ENCODE measurements around the gene SMCHD1.

The SMCHD1 gene

GRCh38 chr18:2655178-2655953 is at the start of gene SMCHD1:
Gene SMCHD1, plus strand, starts transcription at chr18:2655726. Its CDS starts 350 bp downstream, at chr18:2656076.
- DNase-seq, result peak; percentile 31 to 58

GRCh38 chr18:2606335-2606734 is 49.2 kb upstream of the SMCHD1 start:
- DNase-seq, result no peak

- DNase-seq, result no peak
These were observed 45.9 kb upstream of the SMCHD1 start for GRCh38 chr18:2609604-2610003.

- DNase-seq, result no peak
These were observed 45.0 kb upstream of the SMCHD1 start for GRCh38 chr18:2610549-2610948.

GRCh38 chr18:2612996-2613395 is 42.5 kb upstream of the SMCHD1 start:
- no peak for DNase-seq

GRCh38 chr18:2617401-2617998 is 38.0 kb upstream of the SMCHD1 start:
- DNase-seq, result no peak

- DNase-seq, result no peak
These were observed 37.5 kb upstream of the SMCHD1 start for GRCh38 chr18:2618009-2618408.

- DNase-seq, result no peak
These were observed 30.3 kb upstream of the SMCHD1 start for GRCh38 chr18:2625217-2625616.

GRCh38 chr18:2627821-2628276 is 27.7 kb upstream of the SMCHD1 start:
- no peak for DNase-seq

GRCh38 chr18:2629003-2629402 is 26.5 kb upstream of the SMCHD1 start:
- no peak for DNase-seq

GRCh38 chr18:2635586-2635985 is 19.9 kb upstream of the SMCHD1 start:
- DNase-seq, result no peak

- DNase-seq, result no peak
These were observed 19.3 kb upstream of the SMCHD1 start for GRCh38 chr18:2636126-2636631.

- DNase-seq, result no peak
These were observed 13.9 kb upstream of the SMCHD1 start for GRCh38 chr18:2641638-2642037.

- DNase-seq, result no peak
These were observed 12.8 kb upstream of the SMCHD1 start for GRCh38 chr18:2642771-2643170.

- no peak for DNase-seq
These were observed 11.0 kb upstream of the SMCHD1 start for GRCh38 chr18:2644535-2644934.

GRCh38 chr18:2651981-2652380 is 3.5 kb upstream of the SMCHD1 start:
- no peak for DNase-seq

GRCh38 chr18:2653467-2653866 is 2.1 kb upstream of the SMCHD1 start:
- DNase-seq, result no peak

GRCh38 chr18:2654169-2654927 is 1.2 kb upstream of the SMCHD1 start:
- no peak for DNase-seq

GRCh38 chr18:2654928-2655177 is 673 bp upstream of the SMCHD1 start:
- DNase-seq, result no peak

GRCh38 chr18:2655954-2656236 is 369 bp downstream of the SMCHD1 start:
- DNase-seq, result no peak

GRCh38 chr18:2656237-2656980 is 883 bp downstream of the SMCHD1 start:
- DNase-seq, result no peak

GRCh38 chr18:2656981-2657512 is 1.5 kb downstream of the SMCHD1 start:
- no peak for DNase-seq

GRCh38 chr18:2657788-2658458 is 2.4 kb downstream of the SMCHD1 start:
- no peak for DNase-seq

All from NCI-H187 (cell line).